K562 (cell line): ENCODE measurements around the gene BRAP. TPM values are rescaled to one million over a fixed set of nuclear protein-coding genes. Genes with fewer than 3 reads are reported as not detected.

Experiments
- ATAC-seq: fragments of 200-7000 bp; cut with Tn5 transposase; 3 replicates; pipeline ENCODE4 v1.9.1; 2020; ENCODE audit warnings: moderate library complexity
- BruUV-seq: library from RNA; stranded (reverse); fragments of 400-500 nt; replicated peaks from 2 replicates; lab custom pipeline; 2021; lab: Mats Ljungman, UMichigan
- CTCF ChIA-PET: fragments of 300-600 bp; formaldehyde crosslinking; extraction: SDS; loops from one replicate; lab custom pipeline; 2021; ENCODE audit warnings: low intra/inter-chr PET ratio; lab: Yijun Ruan, JAX
- POLR2A ChIA-PET: fragments of 300-600, 350-650 bp; sonication (Branson Sonifier 250); formaldehyde crosslinking; extraction: SDS; loops from one replicate; lab custom pipeline; 2021; ENCODE audit warnings: antibody characterized with exemption, inconsistent platforms; lab: Yijun Ruan, JAX
- DNase-seq, 4 experiments: peaks; one replicate each; pipeline versions ENCODE4 v3.0.0 to v3.0.0-alpha.2; 2011 to 2018; ENCODE audit warnings: low spot score in 3 of 4, mixed read lengths in 3 of 4; ENCODE audit errors: extremely low read depth in 1 of 4
- FAIRE-seq: peaks from 2 replicates; lab custom pipeline; 2011; peaks lifted over from hg19 to GRCh38; lab: Jason Lieb, UNC
- H2AFZ ChIP-seq: 2 replicates; pipeline ENCODE4 v1.6.0; 2011; ENCODE audit warnings: low read depth, low read length, control low read depth, inconsistent platforms
- H3K27ac ChIP-seq: fragments of 200-600 bp; 3 replicates; pipeline ENCODE4 v1.8.0; 2011; ENCODE audit warnings: low read depth, mild to moderate bottlenecking, control low read depth, inconsistent platforms, low read length, moderate library complexity, mixed read lengths; ENCODE audit errors: extremely low read depth
- H3K27me3 ChIP-seq, 2 experiments: fragments of 300-600 bp in 1 of 2; 2 replicates in 1 of 2; 3 replicates in 1 of 2; pipeline versions ENCODE4 v1.6.0 to v1.8.0; 2011; ENCODE audit warnings: inconsistent platforms in 2 of 2, low read length in 2 of 2, mild to moderate bottlenecking in 1 of 2, mixed read lengths in 1 of 2, moderate library complexity in 1 of 2; ENCODE audit not compliant: control insufficient read depth in 2 of 2, insufficient read depth in 2 of 2
- H3K36me3 ChIP-seq: fragments of 300-600 bp; 3 replicates; pipeline ENCODE4 v1.8.0; 2011; ENCODE audit warnings: mild to moderate bottlenecking, low read length, inconsistent platforms; ENCODE audit not compliant: control insufficient read depth, insufficient read depth
- H3K4me1 ChIP-seq, 2 experiments: fragments of 200-600 bp in 1 of 2; replicated peaks in 1 of 2; 2 replicates in 1 of 2; 3 replicates in 1 of 2; pipeline versions ENCODE4 v1.5.1 to v1.8.0; 2011; ENCODE audit warnings: inconsistent platforms in 2 of 2, low read length in 2 of 2, mild to moderate bottlenecking in 1 of 2, mixed read lengths in 1 of 2, moderate library complexity in 1 of 2; ENCODE audit not compliant: control insufficient read depth in 2 of 2, insufficient read depth in 2 of 2
- H3K4me2 ChIP-seq: 2 replicates; pipeline ENCODE4 v1.6.1; 2011; ENCODE audit warnings: low read length, control low read depth, inconsistent platforms, mixed read lengths; ENCODE audit not compliant: insufficient read depth
- H3K4me3 ChIP-seq: fragments of 200-600 bp; sonication (generic), shearing (Covaris generic); 2 replicates; pipeline ENCODE4 v1.5.1; 2016; ENCODE audit warnings: control low read depth, inconsistent platforms
- H3K79me2 ChIP-seq: fragments of 200-600 bp; 3 replicates; pipeline ENCODE4 v1.8.0; 2011; ENCODE audit warnings: low read length, inconsistent platforms; ENCODE audit not compliant: control insufficient read depth, insufficient read depth
- H3K9ac ChIP-seq, 2 experiments: 2 replicates each; pipeline versions ENCODE4 v1.6.0 to v1.6.1; 2011; ENCODE audit warnings: low read depth in 2 of 2, low read length in 2 of 2, control low read depth in 1 of 2, inconsistent platforms in 1 of 2, mild to moderate bottlenecking in 1 of 2, mixed read lengths in 1 of 2; ENCODE audit not compliant: insufficient read depth in 1 of 2
- H3K9me1 ChIP-seq: one replicate; pipeline ENCODE4 v1.6.0; 2011; ENCODE audit warnings: inconsistent platforms, mild to moderate bottlenecking, low read length, moderate library complexity; ENCODE audit not compliant: control insufficient read depth, insufficient read depth
- H3K9me3 ChIP-seq: replicated peaks from 2 replicates; pipeline ENCODE4 v1.5.1; 2011; ENCODE audit warnings: low read depth, low read length, inconsistent platforms; ENCODE audit not compliant: control insufficient read depth, insufficient read depth
- H4K20me1 ChIP-seq: replicated peaks from 2 replicates; pipeline ENCODE4 v1.6.1; 2011; ENCODE audit warnings: low read length, inconsistent platforms, mixed read lengths; ENCODE audit not compliant: control insufficient read depth, insufficient read depth
- ATF1 ChIP-seq, 2 experiments: fragments of 450-650 bp in 1 of 2; IDR thresholded peaks; 2 replicates each; pipeline ENCODE4 v1.6.1; 2016; ENCODE audit warnings: missing compliant biosample characterization in 1 of 2, missing genetic modification characterization in 1 of 2
- CBX3 ChIP-seq, 2 experiments: IDR thresholded peaks; 1 replicate in 1 of 2; 2 replicates in 1 of 2; pipeline ENCODE4 v1.6.1; 2012; ENCODE audit warnings: inconsistent platforms in 2 of 2, low read length in 2 of 2, borderline replicate concordance in 1 of 2, control low read depth in 1 of 2
- CREB1 ChIP-seq, 2 experiments: sonication (generic) in 1 of 2; formaldehyde crosslinking in 1 of 2; IDR thresholded peaks; 2 replicates each; pipeline versions ENCODE4 v1.6.1 to v1.8.0; 2012 to 2022; ENCODE audit warnings: inconsistent platforms in 1 of 2, mild to moderate bottlenecking in 1 of 2, missing genetic modification reagents in 1 of 2, moderate library complexity in 1 of 2
- CREM ChIP-seq: IDR thresholded peaks from 2 replicates; pipeline ENCODE4 v1.6.1; 2014; ENCODE audit warnings: antibody characterized with exemption, low read depth
- JUND ChIP-seq, 2 experiments: IDR thresholded peaks; 2 replicates in 1 of 2; 3 replicates in 1 of 2; pipeline ENCODE4 v1.6.1; 2011; ENCODE audit warnings: borderline replicate concordance in 2 of 2, low read depth in 2 of 2, low read length in 2 of 2, improper control_type of control experiment in 1 of 2, missing biosample characterization in 1 of 2, missing genetic modification characterization in 1 of 2, missing genetic modification reagents in 1 of 2
- LCOR ChIP-seq: sonication (generic); formaldehyde crosslinking; IDR thresholded peaks from 2 replicates; pipeline ENCODE4 v1.8.0; 2022; ENCODE audit warnings: mild to moderate bottlenecking, missing genetic modification reagents
- MTA3 ChIP-seq: fragments of 450-650 bp; formaldehyde crosslinking; IDR thresholded peaks from 2 replicates; pipeline ENCODE4 v1.6.1; 2017; ENCODE audit warnings: mild to moderate bottlenecking, borderline replicate concordance
- NEUROD1 ChIP-seq: fragments of 150-350 bp; IDR thresholded peaks from 2 replicates; pipeline ENCODE4 v1.6.1; 2014; ENCODE audit warnings: borderline replicate concordance, low read length, low read depth; ENCODE audit not compliant: partially characterized antibody
- SP1 ChIP-seq: sonication (generic); formaldehyde crosslinking; IDR thresholded peaks from 2 replicates; pipeline ENCODE4 v1.8.1; 2022; ENCODE audit warnings: mild to moderate bottlenecking, missing genetic modification reagents
- TFAM ChIP-seq: fragments of 250-450 bp; sonication (Bioruptor Pico); conservative IDR thresholded peaks from 2 replicates; pipeline ENCODE4 v1.5.0; 2021; ENCODE audit warnings: mild to moderate bottlenecking, moderate library complexity
- YBX1 ChIP-seq: fragments of 450-650 bp; IDR thresholded peaks from 2 replicates; pipeline ENCODE4 v1.7.1; 2016; ENCODE audit warnings: mild to moderate bottlenecking
- WGBS: fragments of 100-300 bp; shearing (Covaris generic); methylation state at CpG from one replicate; pipeline ENCODE4 v1.1.6; 2016; ENCODE audit warnings: low coverage, mixed read lengths; ENCODE audit not compliant: insufficient coverage; ENCODE audit errors: missing lambda C conversion rate; 5-methylcytosine and 5-hydroxymethylcytosine counted together
- in situ Hi-C: fragments of 300-500 bp; cut with MboI; formaldehyde crosslinking; loops from 4 replicates; pipeline ENCODE4 v1.15.0; 2018; ENCODE audit warnings: inconsistent platforms, mixed read lengths
- intact Hi-C: fragments of 100-400 bp; cut with micrococcal nuclease; formaldehyde crosslinking; loops from 2 replicates; pipeline ENCODE4 v1.14.2; 2022
- polyA plus RNA-seq, 8 experiments: library from polyadenylated mRNA; depleted of rRNA in 4 of 8; stranded (reverse) in 5 of 8; unstranded in 3 of 8; fragments of >200 nt; fragmentation: Nextera tagmentation in 2 of 8; fragmentation: Illumina TruSeq in 1 of 8; extraction: Ambion mirVana in 2 of 8; extraction: Trizol in 1 of 8; gene quantifications; 2 replicates each; pipeline versions ENCODE4 v1.2.1 to v1.2.3, GENCODE V29; 2011 to 2014; ENCODE audit warnings: inconsistent platforms in 1 of 8, missing spikeins in 1 of 8
- total RNA-seq, 7 experiments: library from RNA; depleted of rRNA in 6 of 7; stranded (reverse); fragments of >200 nt in 6 of 7; fragmentation: Illumina TruSeq in 2 of 7; extraction: Trizol in 2 of 7; gene quantifications; 2 replicates each; pipeline versions ENCODE4 v1.2.1 to v1.2.3, GENCODE V29; 2011 to 2021; ENCODE audit warnings: low replicate concordance in 1 of 7
- TF ChIP-seq, protein P1 (sequence below): sonication (generic); IDR thresholded peaks from 2 replicates; pipeline ENCODE4 v1.6.1; 2016
- TF ChIP-seq, protein P2 (sequence below), 2 experiments: fragments of 250-450 bp in 1 of 2; fragments of 450-650 bp in 1 of 2; sonication (Bioruptor Pico) in 1 of 2; IDR thresholded peaks; 2 replicates each; pipeline versions ENCODE4 v1.6.1 to v1.8.0; 2016 to 2021; ENCODE audit warnings: mild to moderate bottlenecking in 2 of 2, moderate library complexity in 2 of 2, missing compliant biosample characterization in 1 of 2, missing genetic modification characterization in 1 of 2
- TF ChIP-seq, protein P3 (sequence below), 2 experiments: IDR thresholded peaks; 2 replicates each; pipeline ENCODE4 v1.6.1; 2012; ENCODE audit warnings: improper control_type of control experiment in 2 of 2, low read depth in 2 of 2, low read length in 2 of 2, borderline replicate concordance in 1 of 2

The BRAP gene
- total and polyA plus RNA-seq, 9 of the 15 experiments (the other 6 are each of a cell fraction or from before 2014, with no cell fraction given): 2.2 to 32.6 (median 27.5) TPM

DNA sequence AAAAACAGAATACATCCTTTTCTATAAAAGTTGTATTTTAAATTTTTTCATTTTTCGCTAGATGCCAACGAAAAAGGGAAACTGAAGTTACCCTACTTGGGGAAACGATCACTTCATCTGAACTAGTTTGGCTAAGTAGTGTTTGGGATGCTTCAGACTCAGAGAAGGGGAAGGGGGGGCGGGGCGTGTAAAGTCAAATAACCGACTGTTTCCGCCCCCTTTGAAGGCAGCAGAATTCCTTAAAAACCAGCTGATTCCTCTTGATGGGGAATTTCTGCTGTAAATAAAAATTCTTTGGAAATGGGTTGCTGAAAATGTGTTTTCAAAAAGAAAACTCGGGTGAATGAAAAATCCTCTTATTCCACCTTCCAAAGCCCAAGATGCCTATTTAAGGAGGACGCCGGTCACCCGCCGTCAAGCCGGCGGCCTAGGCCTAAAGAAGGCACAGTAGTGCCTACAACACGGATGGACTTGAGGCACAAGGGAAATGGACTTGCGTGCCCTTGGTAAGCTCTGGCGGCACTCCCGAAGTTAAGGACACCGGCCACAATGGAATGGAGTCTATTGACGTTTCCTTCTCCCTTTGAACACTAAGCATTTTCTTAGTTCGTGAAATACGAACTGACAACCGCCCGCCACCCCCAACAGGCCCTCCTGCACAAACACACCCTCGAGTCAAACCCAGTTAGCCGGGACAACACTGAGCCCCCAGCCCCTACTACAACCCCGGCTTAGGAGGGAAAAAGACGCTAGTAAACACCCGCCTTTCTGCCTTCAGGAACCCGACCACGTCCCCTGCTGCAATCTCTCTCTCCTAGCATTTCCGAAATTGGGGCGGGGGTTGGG is 88.5 kb downstream of the BRAP start:
- in situ Hi-C loops: no loop called here
- 0 out of 2 replicates have a peak, but pooled peaks have one; percentile 15 for TF ChIP-seq MTA3
- peak in 1 of 2 experiments; percentile 5; a peak in 1 of 3 replicates for TF ChIP-seq CBX3 (IDR thresholded peaks at IDR 0.05; ENCODE audit: borderline replicate concordance in 1 of 2, low read length in 2 of 2)
- TF ChIP-seq, protein P1, sequence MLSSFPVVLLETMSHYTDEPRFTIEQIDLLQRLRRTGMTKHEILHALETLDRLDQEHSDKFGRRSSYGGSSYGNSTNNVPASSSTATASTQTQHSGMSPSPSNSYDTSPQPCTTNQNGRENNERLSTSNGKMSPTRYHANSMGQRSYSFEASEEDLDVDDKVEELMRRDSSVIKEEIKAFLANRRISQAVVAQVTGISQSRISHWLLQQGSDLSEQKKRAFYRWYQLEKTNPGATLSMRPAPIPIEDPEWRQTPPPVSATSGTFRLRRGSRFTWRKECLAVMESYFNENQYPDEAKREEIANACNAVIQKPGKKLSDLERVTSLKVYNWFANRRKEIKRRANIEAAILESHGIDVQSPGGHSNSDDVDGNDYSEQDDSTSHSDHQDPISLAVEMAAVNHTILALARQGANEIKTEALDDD: peak; percentile 79
- TF ChIP-seq LCOR: 0 out of 2 replicates have a peak, but pooled peaks have one; percentile 44
- TF ChIP-seq, protein P2, sequence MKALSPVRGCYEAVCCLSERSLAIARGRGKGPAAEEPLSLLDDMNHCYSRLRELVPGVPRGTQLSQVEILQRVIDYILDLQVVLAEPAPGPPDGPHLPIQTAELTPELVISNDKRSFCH (CRISPR knock-in tag; IDR thresholded peaks at IDR 0.05): no peak
- TF ChIP-seq, protein P2 (tag; IDR thresholded peaks at IDR 0.05): 0 out of 2 replicates have a peak, but pooled peaks have one; percentile 2
- TF ChIP-seq SP1: 0 out of 2 replicates have a peak, but pooled peaks have one; percentile 36
- no peak for TF ChIP-seq CREB1 (IDR thresholded peaks at IDR 0.05)
- TF ChIP-seq CREB1 (CRISPR knock-in tag; IDR thresholded peaks at IDR 0.05): peak; percentile 43; the same call in 1 of the 2 replicates
- peak; percentile 70 for TF ChIP-seq NEUROD1
- no peak for TF ChIP-seq ATF1 (CRISPR knock-in tag; IDR thresholded peaks at IDR 0.05)
- peak; percentile 31; the same call in 1 of the 2 replicates for TF ChIP-seq ATF1 (tag; IDR thresholded peaks at IDR 0.05)
- TF ChIP-seq JUND (IDR thresholded peaks at IDR 0.05; ENCODE audit: borderline replicate concordance, low read depth, low read length): peak; percentile 17; the same call in 1 of the 2 replicates
- no peak for TF ChIP-seq JUND (tag; IDR thresholded peaks at IDR 0.05; ENCODE audit: borderline replicate concordance, low read depth, low read length)
- TF ChIP-seq TFAM (CRISPR knock-in tag): no peak
- TF ChIP-seq, protein P3, sequence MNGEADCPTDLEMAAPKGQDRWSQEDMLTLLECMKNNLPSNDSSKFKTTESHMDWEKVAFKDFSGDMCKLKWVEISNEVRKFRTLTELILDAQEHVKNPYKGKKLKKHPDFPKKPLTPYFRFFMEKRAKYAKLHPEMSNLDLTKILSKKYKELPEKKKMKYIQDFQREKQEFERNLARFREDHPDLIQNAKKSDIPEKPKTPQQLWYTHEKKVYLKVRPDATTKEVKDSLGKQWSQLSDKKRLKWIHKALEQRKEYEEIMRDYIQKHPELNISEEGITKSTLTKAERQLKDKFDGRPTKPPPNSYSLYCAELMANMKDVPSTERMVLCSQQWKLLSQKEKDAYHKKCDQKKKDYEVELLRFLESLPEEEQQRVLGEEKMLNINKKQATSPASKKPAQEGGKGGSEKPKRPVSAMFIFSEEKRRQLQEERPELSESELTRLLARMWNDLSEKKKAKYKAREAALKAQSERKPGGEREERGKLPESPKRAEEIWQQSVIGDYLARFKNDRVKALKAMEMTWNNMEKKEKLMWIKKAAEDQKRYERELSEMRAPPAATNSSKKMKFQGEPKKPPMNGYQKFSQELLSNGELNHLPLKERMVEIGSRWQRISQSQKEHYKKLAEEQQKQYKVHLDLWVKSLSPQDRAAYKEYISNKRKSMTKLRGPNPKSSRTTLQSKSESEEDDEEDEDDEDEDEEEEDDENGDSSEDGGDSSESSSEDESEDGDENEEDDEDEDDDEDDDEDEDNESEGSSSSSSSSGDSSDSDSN (IDR thresholded peaks at IDR 0.05; ENCODE audit: borderline replicate concordance in 1 of 2, low read depth in 2 of 2, low read length in 2 of 2): peak in 1 of 2 experiments; percentile 43; a peak in 1 of 4 replicates
- no peak for TF ChIP-seq YBX1
- peak; percentile 61 for TF ChIP-seq CREM

More for the DNA sequence above, 88.5 kb downstream of the BRAP start:
- H3K4me2 ChIP-seq: peak overlapping the region; percentile 96
- intact Hi-C loops: loop anchor here (5.0 kb wide), 1 partner anchor 190 kb away; the partner anchor contains the start of gene SH2B3
- H3K79me2 ChIP-seq: peaks cover 80% of the 10 kb centered on the region
- CTCF ChIA-PET: no interaction called here
- H3K4me1 ChIP-seq: peaks cover 0 to 30% of the 10 kb centered on the region in 2 experiments; a peak in 4 of 5 replicates
- no peaks in the 10 kb centered on the region for H3K9me3 ChIP-seq
- POLR2A ChIA-PET: interaction anchor here (0.6 to 1.0 kb wide), 2 partner anchors 8 to 10 kb away, joined by 3 read pairs; no protein-coding TSS in a partner anchor
- H3K27ac ChIP-seq: peak overlapping the region; percentile 99
- WGBS: 1% methylated on average over 30 of the region's 33 CpGs
- no peaks in the 10 kb centered on the region for H3K9me1 ChIP-seq
- peak overlapping the region; percentile 86 to 98 for H3K9ac ChIP-seq
- FAIRE-seq: peak; percentile 46
- peak overlapping the region; percentile 96 for H3K4me3 ChIP-seq
- DNase-seq: peak in 2 of 4 experiments; percentile 41 to 78
- H3K36me3 ChIP-seq: peaks cover 15% of the 10 kb centered on the region; the same call in 1 of the 3 replicates
- peak overlapping the region; percentile 38; the same call in 1 of the 2 replicates for H2AFZ ChIP-seq
- H4K20me1 ChIP-seq: peaks cover 34% of the 10 kb centered on the region
- peak; percentile 41 for ATAC-seq
- BruUV-seq: TSS peak; percentile 57
- H3K27me3 ChIP-seq: no peaks in the 10 kb centered on the region
